ENCODE results near the gene TUFT1.
A peak's percentile ranks its signal among the peaks of the same experiment; 100 is the strongest.

The TUFT1 gene

DNA sequence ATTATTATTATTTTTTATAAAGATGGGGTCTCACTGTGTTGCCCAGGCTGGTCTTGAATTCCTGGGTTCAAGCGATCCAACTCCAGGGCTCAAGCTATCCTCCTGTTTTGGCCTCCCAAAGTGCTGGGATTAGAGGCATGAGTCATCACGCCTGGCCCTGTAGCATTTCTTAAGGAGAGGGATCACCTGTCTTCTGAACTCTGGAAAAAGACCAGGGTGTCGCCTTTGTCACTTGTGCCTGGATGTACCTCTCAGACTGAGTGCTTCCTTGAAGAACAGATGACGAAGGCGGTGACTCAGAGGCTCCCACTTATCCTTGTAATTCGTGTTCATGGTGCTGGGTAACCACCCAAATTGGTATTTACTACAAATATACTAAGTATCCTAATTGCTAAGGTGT is 31.3 kb upstream of the TUFT1 start:
- TF ChIP-seq, protein P1, sequence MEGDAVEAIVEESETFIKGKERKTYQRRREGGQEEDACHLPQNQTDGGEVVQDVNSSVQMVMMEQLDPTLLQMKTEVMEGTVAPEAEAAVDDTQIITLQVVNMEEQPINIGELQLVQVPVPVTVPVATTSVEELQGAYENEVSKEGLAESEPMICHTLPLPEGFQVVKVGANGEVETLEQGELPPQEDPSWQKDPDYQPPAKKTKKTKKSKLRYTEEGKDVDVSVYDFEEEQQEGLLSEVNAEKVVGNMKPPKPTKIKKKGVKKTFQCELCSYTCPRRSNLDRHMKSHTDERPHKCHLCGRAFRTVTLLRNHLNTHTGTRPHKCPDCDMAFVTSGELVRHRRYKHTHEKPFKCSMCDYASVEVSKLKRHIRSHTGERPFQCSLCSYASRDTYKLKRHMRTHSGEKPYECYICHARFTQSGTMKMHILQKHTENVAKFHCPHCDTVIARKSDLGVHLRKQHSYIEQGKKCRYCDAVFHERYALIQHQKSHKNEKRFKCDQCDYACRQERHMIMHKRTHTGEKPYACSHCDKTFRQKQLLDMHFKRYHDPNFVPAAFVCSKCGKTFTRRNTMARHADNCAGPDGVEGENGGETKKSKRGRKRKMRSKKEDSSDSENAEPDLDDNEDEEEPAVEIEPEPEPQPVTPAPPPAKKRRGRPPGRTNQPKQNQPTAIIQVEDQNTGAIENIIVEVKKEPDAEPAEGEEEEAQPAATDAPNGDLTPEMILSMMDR (conservative IDR thresholded peaks at IDR 0.05): no peak
- TF ChIP-seq ZFX (IDR thresholded peaks at IDR 0.05): no peak
- no peak overlapping the region for H3K27ac ChIP-seq

DNA sequence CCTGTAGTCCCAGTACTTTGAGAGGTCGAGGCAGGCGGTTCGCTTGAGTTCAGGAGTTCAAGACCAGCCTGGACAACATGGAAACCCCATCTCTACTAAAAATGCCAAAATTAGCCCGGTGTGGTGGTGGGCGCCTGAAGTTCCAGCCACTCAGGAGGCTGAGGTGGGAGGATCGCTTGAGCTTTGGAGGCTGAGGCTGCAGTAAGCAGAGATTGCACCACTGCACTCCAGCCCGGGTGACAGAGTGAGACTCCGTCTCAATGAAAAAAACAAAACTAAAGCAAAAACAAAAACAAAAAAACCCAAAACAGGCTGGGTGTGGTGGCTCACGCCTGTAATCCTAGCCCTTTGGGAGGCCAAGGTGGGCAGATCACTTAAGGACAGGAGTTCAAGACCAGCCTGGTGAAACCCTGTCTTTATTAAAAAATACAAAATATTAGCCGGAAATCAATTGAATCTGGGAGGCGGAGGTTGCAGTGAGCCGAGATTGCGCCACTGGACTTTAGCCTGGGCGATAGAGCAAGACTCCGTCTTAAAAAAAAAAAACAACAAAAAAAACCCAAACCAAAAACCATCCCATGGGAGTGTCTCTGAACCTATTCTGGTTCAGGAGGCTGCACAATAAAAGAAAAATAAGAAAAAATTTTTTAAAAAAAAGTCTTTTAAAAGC is 30.6 kb upstream of the TUFT1 start:
- no peak for TF ChIP-seq ZFX (IDR thresholded peaks at IDR 0.05)
- TF ChIP-seq, protein P1 (conservative IDR thresholded peaks at IDR 0.05): no peak
- no peak overlapping the region for H3K27ac ChIP-seq

DNA sequence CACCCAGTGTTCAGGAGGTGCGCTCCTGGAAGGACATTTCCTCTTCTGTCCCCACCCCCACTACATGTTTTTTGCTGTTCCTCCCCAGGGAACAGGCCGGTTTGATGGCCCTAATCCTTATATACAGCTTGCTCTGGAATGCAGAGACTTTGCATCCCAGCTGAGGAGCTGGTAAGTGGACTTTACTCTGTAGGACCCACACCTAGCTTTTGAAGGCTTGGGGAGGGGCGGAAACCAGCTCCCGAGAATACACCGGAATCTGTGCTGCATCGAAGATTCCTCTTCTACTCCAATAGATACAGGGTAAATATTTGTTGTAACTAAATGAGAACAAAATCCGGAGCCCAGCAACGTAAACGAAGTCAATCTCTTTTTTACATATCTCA is 30.1 kb upstream of the TUFT1 start:
- H3K27ac ChIP-seq: no peak overlapping the region

DNA sequence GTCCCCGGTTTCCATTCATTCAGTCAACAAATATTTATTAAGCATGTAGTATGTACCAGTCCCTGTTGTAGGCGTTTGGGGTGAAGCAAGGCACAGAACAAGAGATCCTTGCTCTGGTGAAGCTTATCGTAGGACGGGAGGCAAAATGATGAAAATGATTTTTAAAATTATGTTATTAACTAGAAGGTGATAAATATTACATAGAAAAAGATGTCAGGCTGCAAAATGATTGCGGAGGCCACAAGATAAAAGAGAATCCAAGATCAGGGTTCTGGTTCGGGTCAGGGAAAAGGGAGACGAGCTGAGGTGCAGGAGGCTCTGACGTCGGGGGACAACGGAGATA is 29.5 kb upstream of the TUFT1 start:
- H3K27ac ChIP-seq: peak overlapping the region; percentile 89; the same call in 1 of the 2 replicates
- TF ChIP-seq, protein P1 (conservative IDR thresholded peaks at IDR 0.05): no peak
- TF ChIP-seq ZFX (IDR thresholded peaks at IDR 0.05): no peak

More for the DNA sequence above, 30.1 kb upstream of the TUFT1 start:
- no peak for TF ChIP-seq ZFX (IDR thresholded peaks at IDR 0.05)
- TF ChIP-seq, protein P1 (conservative IDR thresholded peaks at IDR 0.05): no peak

DNA sequence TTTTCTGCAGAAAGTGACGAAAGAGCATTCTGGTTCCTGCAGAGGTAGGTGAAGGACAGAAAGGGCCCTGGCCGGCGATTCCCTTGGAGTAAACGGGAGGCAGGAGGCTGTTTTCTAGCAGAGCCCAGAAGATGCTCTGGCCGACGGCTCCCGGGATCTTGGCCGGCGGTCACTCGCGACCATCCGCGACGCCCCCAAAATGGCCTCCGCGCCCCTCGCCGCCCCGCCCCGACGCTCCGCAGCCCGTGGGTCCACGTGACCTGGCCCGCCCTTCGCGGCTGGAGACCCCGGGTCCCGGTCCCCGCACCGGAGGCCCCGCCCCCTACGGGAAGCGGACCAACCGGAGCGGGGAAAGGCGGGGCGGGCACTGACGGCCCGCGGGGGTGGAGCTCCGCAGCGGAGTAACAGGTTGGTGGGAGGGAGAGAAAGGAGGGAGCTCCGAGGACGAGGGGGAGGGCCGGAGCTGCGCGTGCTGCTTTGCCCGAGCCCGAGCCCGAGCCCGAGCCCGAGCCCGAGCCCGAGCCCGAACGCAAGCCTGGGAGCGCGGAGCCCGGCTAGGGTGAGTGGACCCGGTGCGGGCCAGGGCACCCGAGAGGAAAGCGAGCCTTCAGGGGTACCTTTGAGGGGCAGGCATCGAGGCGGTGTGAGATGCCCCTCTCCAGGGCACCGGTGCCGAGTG is 29.0 kb upstream of the TUFT1 start, which contains the start of gene CGN:
Gene CGN (plus strand): TSS at position 431 of the 679 bp plus-strand sequence. CDS start 7,133 bp downstream, outside the sequence.
- TF ChIP-seq, protein P1 (conservative IDR thresholded peaks at IDR 0.05): no peak
- TF ChIP-seq ZFX (IDR thresholded peaks at IDR 0.05): no peak

DNA sequence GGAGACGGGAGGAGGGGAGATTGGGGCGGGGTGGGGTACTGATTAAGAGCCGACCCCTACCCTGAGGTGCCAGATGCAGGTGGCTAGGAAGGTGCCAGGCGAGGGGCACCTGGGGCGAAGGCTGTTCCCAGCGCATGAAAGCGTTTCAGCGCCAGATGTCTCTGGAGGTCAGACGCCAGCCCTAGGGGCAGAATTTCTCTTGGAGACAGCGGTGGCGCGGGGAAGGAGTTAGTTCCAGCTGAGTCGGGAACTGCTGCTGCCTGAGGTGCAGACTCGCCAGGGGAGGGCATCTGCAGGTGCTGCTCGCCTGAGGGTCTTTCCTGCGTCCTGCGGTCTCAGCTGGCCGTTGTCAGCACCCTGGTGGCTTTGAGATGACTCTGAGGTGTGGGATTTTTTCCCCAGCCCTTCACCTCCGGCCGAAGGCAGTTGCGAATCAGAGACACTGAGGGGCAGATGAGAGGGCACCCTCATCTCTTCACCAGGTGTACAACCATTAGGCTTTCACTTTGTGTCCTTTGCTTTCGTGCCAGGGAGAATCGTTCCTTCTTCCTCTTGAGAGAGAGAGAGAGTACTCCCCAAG is 28.4 kb upstream of the TUFT1 start:
- TF ChIP-seq, protein P1 (conservative IDR thresholded peaks at IDR 0.05): no peak
- TF ChIP-seq ZFX (IDR thresholded peaks at IDR 0.05): no peak
- H3K27ac ChIP-seq: peak overlapping the region; percentile 89

More for the DNA sequence above, 29.0 kb upstream of the TUFT1 start, which contains the start of gene CGN:
- H3K27ac ChIP-seq: peak within 1 kb of the TSS; percentile 89

DNA sequence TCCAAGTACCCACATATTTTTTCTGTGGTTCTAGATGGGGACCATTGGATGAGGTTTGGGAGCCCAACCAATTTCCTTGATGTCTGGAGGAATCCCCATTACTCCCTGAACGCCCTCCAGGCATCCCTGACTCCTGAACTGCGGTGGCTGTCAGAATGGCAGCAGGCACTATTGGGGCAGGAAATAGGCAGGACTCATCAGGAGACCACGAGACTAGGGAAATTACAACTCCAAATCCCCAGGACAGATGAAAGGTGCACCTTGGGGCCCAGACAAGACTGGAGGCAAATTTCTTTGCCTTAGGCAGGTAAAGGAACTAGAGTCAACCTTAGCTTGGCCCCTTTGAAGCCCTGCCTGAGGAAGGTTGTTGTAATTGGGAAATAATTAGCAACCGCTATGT is 27.8 kb upstream of the TUFT1 start:
- no peak for TF ChIP-seq ZFX (IDR thresholded peaks at IDR 0.05)
- TF ChIP-seq, protein P1 (conservative IDR thresholded peaks at IDR 0.05): no peak
- peak overlapping the region; percentile 89 for H3K27ac ChIP-seq
